ENCODE results near the gene EEF2K.
"Not testable (repeated sequence)": the region's sequence is repeated elsewhere in the genome, so short reads cannot be mapped to it uniquely, and the experiment has no call there.

The EEF2K gene

GRCh38 chr16:22297871-22298733 is 92.0 kb downstream of the EEF2K start:
- peak; percentile 51 for DNase-seq

GRCh38 chr16:22299036-22299435 is 93.0 kb downstream of the EEF2K start:
- DNase-seq: no peak

GRCh38 chr16:22300427-22301071 is 94.5 kb downstream of the EEF2K start:
- no peak for DNase-seq

GRCh38 chr16:22301423-22301822 is 95.3 kb downstream of the EEF2K start:
- not testable (repeated sequence) for DNase-seq

- no peak for DNase-seq
Observed at GRCh38 chr16:22302776-22303363, 96.8 kb downstream of the EEF2K start.

- DNase-seq: no peak
Observed at GRCh38 chr16:22304411-22304810, 98.3 kb downstream of the EEF2K start.

GRCh38 chr16:22306788-22307187 is 100.7 kb downstream of the EEF2K start:
- no peak for DNase-seq

- DNase-seq: no peak
Observed at GRCh38 chr16:22307838-22308237, 101.8 kb downstream of the EEF2K start.

- no peak for DNase-seq
Observed at GRCh38 chr16:22308824-22309520, 102.9 kb downstream of the EEF2K start.

GRCh38 chr16:22311520-22311919 is 105.4 kb downstream of the EEF2K start:
- DNase-seq: no peak

GRCh38 chr16:22312897-22313781 is 107.1 kb downstream of the EEF2K start:
- DNase-seq: no peak

- no peak for DNase-seq
Observed at GRCh38 chr16:22313876-22314470, 107.9 kb downstream of the EEF2K start.

GRCh38 chr16:22314661-22315626 is 108.9 kb downstream of the EEF2K start:
- no peak for DNase-seq

GRCh38 chr16:22315979-22316378 is 109.9 kb downstream of the EEF2K start:
- DNase-seq: no peak

- no peak for DNase-seq
Observed at GRCh38 chr16:22316411-22316811, 110.3 kb downstream of the EEF2K start.

- no peak for DNase-seq
Observed at GRCh38 chr16:22317001-22317530, 111.0 kb downstream of the EEF2K start.

- no peak for DNase-seq
Observed at GRCh38 chr16:22317625-22318024, 111.5 kb downstream of the EEF2K start.

GRCh38 chr16:22318690-22319358 is 112.7 kb downstream of the EEF2K start:
- DNase-seq: no peak

GRCh38 chr16:22320572-22321339 is 114.7 kb downstream of the EEF2K start:
- DNase-seq: no peak

Data from SIG-M5 (cell line).